ENCODE results near the gene POT1.

The POT1 gene

GRCh38 chr7:124909808-124910207, 19.8 kb downstream of the POT1 start:
- no peak for DNase-seq

- DNase-seq = no peak
Observed at GRCh38 chr7:124908259-124908658, 21.4 kb downstream of the POT1 start.

- DNase-seq = no peak
Observed at GRCh38 chr7:124907490-124907889, 22.1 kb downstream of the POT1 start.

GRCh38 chr7:124898531-124898930, 31.1 kb downstream of the POT1 start:
- no peak for DNase-seq

- no peak for DNase-seq
Observed at GRCh38 chr7:124896001-124896400, 33.6 kb downstream of the POT1 start.

- DNase-seq = no peak
Observed at GRCh38 chr7:124893140-124893827, 36.3 kb downstream of the POT1 start.

GRCh38 chr7:124887247-124887646, 42.4 kb downstream of the POT1 start:
- DNase-seq = no peak

- DNase-seq = no peak
Observed at GRCh38 chr7:124881981-124882380, 47.6 kb downstream of the POT1 start.

- DNase-seq = no peak
Observed at GRCh38 chr7:124879771-124880170, 49.9 kb downstream of the POT1 start.

- DNase-seq = no peak
Observed at GRCh38 chr7:124879103-124879502, 50.5 kb downstream of the POT1 start.

- no peak for DNase-seq
Observed at GRCh38 chr7:124874644-124875163, 54.9 kb downstream of the POT1 start.

- DNase-seq = no peak
Observed at GRCh38 chr7:124857672-124858235, 71.9 kb downstream of the POT1 start.

GRCh38 chr7:124856299-124856888, 73.2 kb downstream of the POT1 start:
- DNase-seq = no peak

- DNase-seq = no peak
Observed at GRCh38 chr7:124843336-124843735, 86.3 kb downstream of the POT1 start.

GRCh38 chr7:124840435-124840834, 89.2 kb downstream of the POT1 start:
- DNase-seq = no peak

GRCh38 chr7:124839687-124840086, 89.9 kb downstream of the POT1 start:
- DNase-seq = no peak

- DNase-seq = no peak
Observed at GRCh38 chr7:124836173-124836572, 93.5 kb downstream of the POT1 start.

- DNase-seq = no peak
Observed at GRCh38 chr7:124818807-124819206, 110.8 kb downstream of the POT1 start.

GRCh38 chr7:124813994-124814798, 115.4 kb downstream of the POT1 start:
- no peak for DNase-seq

GRCh38 chr7:124812764-124813163, 116.9 kb downstream of the POT1 start:
- no peak for DNase-seq

GRCh38 chr7:124811341-124811740, 118.3 kb downstream of the POT1 start:
- no peak for DNase-seq

GRCh38 chr7:124810605-124811004, 119.0 kb downstream of the POT1 start:
- DNase-seq = no peak

GRCh38 chr7:124808206-124808605, 121.4 kb downstream of the POT1 start:
- DNase-seq = no peak
